Fibroblast of lung (primary cell): ENCODE measurements around the gene MUC12. TPM values are rescaled to one million over a fixed set of nuclear protein-coding genes. Genes with fewer than 3 reads are reported as not detected.

Source experiments
- DNase-seq, 2 donors: peaks; one replicate each; pipeline versions ENCODE4 v3.0.0 to v3.0.0-alpha.2; 2010; ENCODE audit warnings: low read depth in 2 of 2
- H2AFZ ChIP-seq: 2 replicates; pipeline ENCODE4 v1.5.1; 2012; ENCODE audit warnings: low read length, control low read depth, inconsistent platforms
- H3K27ac ChIP-seq: 2 replicates; pipeline ENCODE4 v1.5.1; 2011; ENCODE audit warnings: low read length, control low read depth; ENCODE audit not compliant: insufficient read depth
- H3K27me3 ChIP-seq: 2 replicates; pipeline ENCODE4 v1.5.1; 2011; ENCODE audit warnings: mild to moderate bottlenecking, low read length; ENCODE audit not compliant: control insufficient read depth, insufficient read depth
- H3K36me3 ChIP-seq: 2 replicates; pipeline ENCODE4 v1.5.1; 2011; ENCODE audit warnings: low read length; ENCODE audit not compliant: control insufficient read depth, insufficient read depth
- H3K4me1 ChIP-seq: 2 replicates; pipeline ENCODE4 v1.5.1; 2011; ENCODE audit warnings: low read length; ENCODE audit not compliant: control insufficient read depth, insufficient read depth; ENCODE audit errors: extremely low read depth
- H3K4me2 ChIP-seq: 2 replicates; pipeline ENCODE4 v1.5.1; 2011; ENCODE audit warnings: low read length, control low read depth; ENCODE audit not compliant: insufficient read depth; ENCODE audit errors: extremely low read depth
- H3K4me3 ChIP-seq, 4 experiments: fragments of 200-600 bp in 1 of 4; sonication (generic) in 1 of 4; replicated peaks in 1 of 4; 2 replicates each; pipeline ENCODE4 v1.5.1; 2011 to 2016; ENCODE audit warnings: low read length in 4 of 4, low read depth in 3 of 4, mild to moderate bottlenecking in 3 of 4, control low read depth in 2 of 4, inconsistent platforms in 1 of 4, mixed read lengths in 1 of 4; ENCODE audit not compliant: insufficient read depth in 1 of 4; ENCODE audit errors: control extremely low read depth in 1 of 4
- H3K79me2 ChIP-seq: 2 replicates; pipeline ENCODE4 v1.5.1; 2012; ENCODE audit warnings: mild to moderate bottlenecking, low read length, inconsistent platforms; ENCODE audit not compliant: control insufficient read depth, insufficient read depth
- H3K9ac ChIP-seq: 2 replicates; pipeline ENCODE4 v1.5.1; 2011; ENCODE audit warnings: mild to moderate bottlenecking, low read length, control low read depth; ENCODE audit not compliant: insufficient read depth
- H3K9me3 ChIP-seq: 2 replicates; pipeline ENCODE4 v1.5.1; 2012; ENCODE audit warnings: low read depth, low read length; ENCODE audit not compliant: control insufficient read depth, insufficient read depth
- H4K20me1 ChIP-seq: 2 replicates; pipeline ENCODE4 v1.5.1; 2011; ENCODE audit warnings: low read length; ENCODE audit not compliant: control insufficient read depth, insufficient read depth; ENCODE audit errors: extremely low read depth
- EZH2 ChIP-seq: IDR thresholded peaks from 2 replicates; pipeline ENCODE4 v1.5.1; 2012; ENCODE audit warnings: low read length, control low read depth, mild to moderate bottlenecking; ENCODE audit errors: missing control alignments
- polyA plus RNA-seq, 2 donors: library from polyadenylated mRNA; depleted of rRNA in 1 of 2; stranded (reverse) in 1 of 2; unstranded in 1 of 2; fragments of >200 nt; gene quantifications; 2 replicates each; pipeline ENCODE4 v1.2.1, GENCODE V29; 2011 to 2012; ENCODE audit warnings: missing spikeins in 1 of 2
- total RNA-seq: library from RNA; depleted of rRNA; stranded (reverse); fragments of >200 nt; gene quantifications from 2 replicates; pipeline ENCODE4 v1.2.1, GENCODE V29; 2014
- TF ChIP-seq, protein P1 (sequence below), 2 donors: IDR thresholded peaks in 1 of 2; conservative IDR thresholded peaks in 1 of 2; 1 replicate in 1 of 2; 2 replicates in 1 of 2; pipeline ENCODE4 v1.5.1; 2011 to 2012; ENCODE audit warnings: low read length in 2 of 2, control low read depth in 1 of 2, inconsistent platforms in 1 of 2, low read depth in 1 of 2, mild to moderate bottlenecking in 1 of 2

Gene MUC12
- total and polyA plus RNA-seq, 2 donors (not counting 1 experiment from before 2014, with no cell fraction given) = 0.50 to 0.95 TPM

DNA sequence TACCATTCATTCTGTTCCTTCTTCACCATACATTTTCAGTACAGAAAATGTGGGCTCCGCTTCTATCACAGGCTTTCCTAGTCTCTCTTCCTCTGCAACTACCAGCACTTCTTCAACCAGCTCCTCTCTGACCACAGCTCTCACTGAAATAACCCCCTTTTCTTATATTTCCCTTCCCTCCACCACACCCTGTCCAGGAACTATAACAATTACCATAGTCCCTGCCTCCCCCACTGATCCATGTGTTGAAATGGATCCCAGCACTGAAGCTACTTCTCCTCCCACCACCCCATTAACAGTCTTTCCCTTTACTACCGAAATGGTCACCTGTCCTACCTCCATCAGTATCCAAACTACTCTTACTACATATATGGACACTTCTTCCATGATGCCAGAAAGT is 9.5 kb upstream of the MUC12 start:
- Histone ChIP-seq H3K36me3 (no peaks in the 10 kb centered on the region), H4K20me1 (no peaks in the 10 kb centered on the region), H3K4me2 (no peak overlapping the region), H3K79me2 (no peaks in the 10 kb centered on the region), H3K9ac (no peak overlapping the region), H3K9me3 (no peaks in the 10 kb centered on the region), H2AFZ (no peak overlapping the region), H3K27me3 (peaks cover 19% of the 10 kb centered on the region), H3K4me3 (no peak overlapping the region), H3K27ac (no peak overlapping the region), H3K4me1 (no peaks in the 10 kb centered on the region)
- no peak for TF ChIP-seq EZH2
- TF ChIP-seq, protein P1, sequence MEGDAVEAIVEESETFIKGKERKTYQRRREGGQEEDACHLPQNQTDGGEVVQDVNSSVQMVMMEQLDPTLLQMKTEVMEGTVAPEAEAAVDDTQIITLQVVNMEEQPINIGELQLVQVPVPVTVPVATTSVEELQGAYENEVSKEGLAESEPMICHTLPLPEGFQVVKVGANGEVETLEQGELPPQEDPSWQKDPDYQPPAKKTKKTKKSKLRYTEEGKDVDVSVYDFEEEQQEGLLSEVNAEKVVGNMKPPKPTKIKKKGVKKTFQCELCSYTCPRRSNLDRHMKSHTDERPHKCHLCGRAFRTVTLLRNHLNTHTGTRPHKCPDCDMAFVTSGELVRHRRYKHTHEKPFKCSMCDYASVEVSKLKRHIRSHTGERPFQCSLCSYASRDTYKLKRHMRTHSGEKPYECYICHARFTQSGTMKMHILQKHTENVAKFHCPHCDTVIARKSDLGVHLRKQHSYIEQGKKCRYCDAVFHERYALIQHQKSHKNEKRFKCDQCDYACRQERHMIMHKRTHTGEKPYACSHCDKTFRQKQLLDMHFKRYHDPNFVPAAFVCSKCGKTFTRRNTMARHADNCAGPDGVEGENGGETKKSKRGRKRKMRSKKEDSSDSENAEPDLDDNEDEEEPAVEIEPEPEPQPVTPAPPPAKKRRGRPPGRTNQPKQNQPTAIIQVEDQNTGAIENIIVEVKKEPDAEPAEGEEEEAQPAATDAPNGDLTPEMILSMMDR (conservative IDR thresholded peaks at IDR 0.05 in 1 of 2, IDR thresholded peaks at IDR 0.05 in 1 of 2; ENCODE audit: low read depth in 1 of 2, low read length in 2 of 2) = no peak
- no peak for DNase-seq

DNA sequence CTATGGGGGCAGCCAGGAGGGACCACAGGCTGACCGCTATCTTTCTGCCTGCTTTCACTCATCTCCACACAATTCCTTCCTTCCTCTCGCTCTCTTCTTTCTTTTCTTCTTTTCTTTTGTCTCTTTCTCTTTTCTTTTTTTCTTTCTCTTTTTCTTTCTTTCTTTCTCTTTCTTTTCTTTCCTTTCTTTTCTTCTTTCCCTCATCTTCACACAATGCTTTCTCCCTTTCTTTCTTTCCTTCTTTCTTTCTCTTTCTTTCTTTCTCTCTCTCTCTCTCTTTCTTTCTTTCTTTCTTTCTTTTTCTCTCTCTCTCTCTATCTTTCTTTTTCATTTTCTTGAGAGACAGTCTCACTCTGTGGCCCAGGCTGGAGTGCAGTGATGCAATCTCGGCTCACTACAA is 6.8 kb upstream of the MUC12 start:
- no peaks in the 10 kb centered on the region for H3K79me2 ChIP-seq
- no peak overlapping the region for H3K9ac ChIP-seq
- H3K9me3 ChIP-seq = no peaks in the 10 kb centered on the region
- no peak for DNase-seq
- H3K27me3 ChIP-seq = peaks cover 42% of the 10 kb centered on the region
- no peaks in the 10 kb centered on the region for H4K20me1 ChIP-seq
- no peak overlapping the region for H3K4me2 ChIP-seq
- H3K4me1 ChIP-seq = no peaks in the 10 kb centered on the region
- H2AFZ ChIP-seq = no peak overlapping the region
- H3K27ac ChIP-seq = no peak overlapping the region
- H3K36me3 ChIP-seq = no peaks in the 10 kb centered on the region
- TF ChIP-seq EZH2 = no peak
- TF ChIP-seq, protein P1 (conservative IDR thresholded peaks at IDR 0.05 in 1 of 2, IDR thresholded peaks at IDR 0.05 in 1 of 2; ENCODE audit: low read depth in 1 of 2, low read length in 2 of 2) = no peak
- H3K4me3 ChIP-seq = no peak overlapping the region

DNA sequence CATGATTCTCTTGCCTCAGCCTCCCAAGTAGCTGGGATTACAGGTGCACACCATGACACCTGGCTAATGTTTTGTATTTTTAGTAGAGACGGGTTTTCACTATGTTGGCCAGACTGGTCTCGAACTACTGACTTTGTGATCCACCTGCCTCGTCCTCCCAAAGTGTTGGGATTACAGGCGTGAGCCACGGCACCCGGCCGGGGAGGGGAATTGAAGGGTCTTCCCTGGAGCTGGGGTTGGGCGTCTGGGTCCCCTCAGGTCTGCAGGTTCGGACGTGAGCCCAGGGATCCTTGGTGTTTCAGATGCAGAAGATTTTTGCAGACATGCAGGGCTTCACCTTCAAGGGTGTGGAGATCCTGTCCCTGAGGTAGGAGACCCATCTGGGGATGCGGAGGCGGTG is 6.0 kb upstream of the MUC12 start:
- Histone ChIP-seq H3K4me1 (no peaks in the 10 kb centered on the region), H3K4me3 (no peak overlapping the region), H3K9me3 (no peaks in the 10 kb centered on the region), H3K4me2 (no peak overlapping the region), H2AFZ (no peak overlapping the region), H3K27ac (no peak overlapping the region), H3K36me3 (no peaks in the 10 kb centered on the region), H3K79me2 (no peaks in the 10 kb centered on the region), H4K20me1 (no peaks in the 10 kb centered on the region), H3K9ac (no peak overlapping the region), H3K27me3 (peaks cover 44% of the 10 kb centered on the region)
- DNase-seq = no peak
- TF ChIP-seq, protein P1 (conservative IDR thresholded peaks at IDR 0.05 in 1 of 2, IDR thresholded peaks at IDR 0.05 in 1 of 2; ENCODE audit: low read depth in 1 of 2, low read length in 2 of 2) = no peak
- no peak for TF ChIP-seq EZH2
